NCI-H146 (cell line): ENCODE results near the gene CUEDC2.
A peak's percentile ranks its signal among the peaks of the same experiment; 100 is the strongest.
"Not testable (repeated sequence)": the region's sequence is repeated elsewhere in the genome, so short reads cannot be mapped to it uniquely, and the experiment has no call there.

ENCODE experiments used
- DNase-seq: peaks from one replicate; lab custom pipeline; 2025; lab: John Stamatoyannopoulos, UW

Gene CUEDC2

GRCh38 chr10:102454662-102455487 lies 22.5 kb upstream of the CUEDC2 start:
- not testable (repeated sequence) for DNase-seq

GRCh38 chr10:102453502-102453901 lies 21.1 kb upstream of the CUEDC2 start:
- DNase-seq: no peak

- DNase-seq: no peak
These were observed 20.4 kb upstream of the CUEDC2 start for GRCh38 chr10:102452672-102453340.

GRCh38 chr10:102451105-102451969 lies 19.0 kb upstream of the CUEDC2 start, which contains the start of gene C10orf95:
C10orf95 (minus strand) TSS chr10:102451543; CDS start chr10:102451093, 450 bp downstream.
- DNase-seq: peak; percentile 57

GRCh38 chr10:102450374-102451104 lies 18.2 kb upstream of the CUEDC2 start:
- peak; percentile 97 for DNase-seq

- no peak for DNase-seq
These were observed 17.7 kb upstream of the CUEDC2 start for GRCh38 chr10:102450124-102450373.

- peak; percentile 94 for DNase-seq
These were observed 17.1 kb upstream of the CUEDC2 start for GRCh38 chr10:102449321-102450123.

GRCh38 chr10:102444851-102445250 lies 12.5 kb upstream of the CUEDC2 start:
- DNase-seq: no peak

- no peak for DNase-seq
These were observed 6.0 kb upstream of the CUEDC2 start for GRCh38 chr10:102438374-102438773.

GRCh38 chr10:102437515-102437914 lies 5.1 kb upstream of the CUEDC2 start:
- no peak for DNase-seq

- no peak for DNase-seq
These were observed 3.9 kb upstream of the CUEDC2 start for GRCh38 chr10:102436312-102436711.

- DNase-seq: no peak
These were observed 3.3 kb upstream of the CUEDC2 start for GRCh38 chr10:102435529-102436233.

GRCh38 chr10:102435133-102435497 lies 2.7 kb upstream of the CUEDC2 start:
- no peak for DNase-seq

- DNase-seq: no peak
These were observed 2.2 kb upstream of the CUEDC2 start for GRCh38 chr10:102434394-102435132.

- DNase-seq: no peak
These were observed 1.3 kb upstream of the CUEDC2 start for GRCh38 chr10:102433619-102434046.

- peak; percentile 45 for DNase-seq
These were observed 786 bp downstream of the CUEDC2 start for GRCh38 chr10:102431452-102432124.

- no peak for DNase-seq
These were observed 2.9 kb downstream of the CUEDC2 start for GRCh38 chr10:102429468-102429867.

GRCh38 chr10:102426803-102427287 lies 5.5 kb downstream of the CUEDC2 start:
- DNase-seq: no peak

- DNase-seq: no peak
These were observed 6.9 kb downstream of the CUEDC2 start for GRCh38 chr10:102425444-102425843.
